Activated CD8-positive, alpha-beta T cell treated with anti-CD3 and anti-CD28 coated beads for 36 hours (primary cell): ENCODE measurements around the gene EDDM13. TPM values are rescaled to one million over a fixed set of nuclear protein-coding genes. Genes with fewer than 3 reads are reported as not detected.

Experiments used
- ATAC-seq: fragments of 200-7000 bp; cut with Tn5 transposase; one replicate; pipeline ENCODE4 v1.10.0; 2021; ENCODE audit warnings: mild to moderate bottlenecking, moderate library complexity
- CTCF ChIA-PET: fragments of 350-600 bp; sonication (Branson Sonifier 250); formaldehyde crosslinking; loops from one replicate; lab custom pipeline; 2021; ENCODE audit warnings: antibody characterized with exemption; lab: Charles Lee
- POLR2A ChIA-PET: fragments of 350-600 bp; sonication (Branson Sonifier 250); formaldehyde crosslinking; loops from one replicate; lab custom pipeline; 2021; ENCODE audit warnings: antibody characterized with exemption; lab: Charles Lee
- DNase-seq: peaks from one replicate; pipeline ENCODE4 v3.0.0-alpha.2; 2020
- H3K27ac Mint-ChIP-seq: one replicate; pipeline ENCODE4 v1.8.0; 2021; ENCODE audit warnings: mild to moderate bottlenecking, mixed read lengths
- H3K27me3 Mint-ChIP-seq: one replicate; pipeline ENCODE4 v1.8.0; 2021; ENCODE audit warnings: mixed read lengths
- H3K36me3 Mint-ChIP-seq: one replicate; pipeline ENCODE4 v1.8.0; 2021; ENCODE audit warnings: low read depth, mixed read lengths
- H3K4me1 Mint-ChIP-seq: one replicate; pipeline ENCODE4 v1.8.0; 2021; ENCODE audit warnings: low read depth, mixed read lengths
- H3K4me3 Mint-ChIP-seq: one replicate; pipeline ENCODE4 v1.8.0; 2021; ENCODE audit warnings: mild to moderate bottlenecking, moderate library complexity, mixed read lengths
- H3K9me3 Mint-ChIP-seq: one replicate; pipeline ENCODE4 v1.8.0; 2021; ENCODE audit warnings: mixed read lengths
- intact Hi-C: fragments of 100-400 bp; cut with micrococcal nuclease; formaldehyde crosslinking; loops from one replicate; pipeline ENCODE4 v1.10.0; 2022
- total RNA-seq, 2 experiments: library from RNA; stranded (reverse); gene quantifications; one replicate each; pipeline ENCODE4 v1.2.3, GENCODE V29; 2021
- TF ChIP-seq, protein P1 (sequence below): fragments of 200-600 bp; IDR thresholded peaks from one replicate; pipeline ENCODE4 v1.8.0; 2022; ENCODE audit warnings: antibody characterized with exemption, mild to moderate bottlenecking

The EDDM13 gene
- total RNA-seq, 2 experiments from 2014 or later: 1.3 TPM; not detected in 1

DNA sequence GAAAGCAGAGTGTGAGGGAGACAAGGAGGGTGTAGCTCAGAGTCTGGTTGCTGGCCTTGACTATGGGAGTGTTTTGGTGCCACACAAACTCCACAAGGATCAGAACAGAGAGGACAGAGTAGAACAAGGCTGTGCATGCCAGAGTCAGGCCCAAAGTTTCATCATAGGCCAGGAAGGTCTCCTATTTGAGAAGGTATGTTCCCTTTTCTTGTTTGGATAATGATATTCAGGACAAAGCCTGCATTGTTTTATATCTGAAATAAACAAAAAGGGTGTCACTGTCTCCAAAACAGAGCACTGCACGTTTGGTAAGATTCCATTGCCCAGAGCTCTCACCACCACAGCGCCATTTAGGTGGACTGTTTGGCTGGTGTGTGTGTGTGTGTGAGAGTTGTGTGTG, 45.2 kb downstream of the EDDM13 start:
- Mint-ChIP-seq H3K4me1 (peaks cover 14% of the 10 kb centered on the region), H3K27ac (no peak overlapping the region), H3K36me3 (peaks cover 4% of the 10 kb centered on the region), H3K9me3 (peaks cover 1% of the 10 kb centered on the region), H3K27me3 (peaks cover 2% of the 10 kb centered on the region), H3K4me3 (no peak overlapping the region)
- POLR2A ChIA-PET: interaction anchor here (1.2 kb wide), 1 partner anchor 1583 kb away, joined by 3 read pairs; no protein-coding TSS in a partner anchor
- CTCF ChIA-PET: interaction anchor here (1.5 to 2.3 kb wide), 2 partner anchors 8 to 15 kb away, joined by 6 to 10 read pairs; no protein-coding TSS in a partner anchor
- no peak for DNase-seq
- TF ChIP-seq, protein P1, sequence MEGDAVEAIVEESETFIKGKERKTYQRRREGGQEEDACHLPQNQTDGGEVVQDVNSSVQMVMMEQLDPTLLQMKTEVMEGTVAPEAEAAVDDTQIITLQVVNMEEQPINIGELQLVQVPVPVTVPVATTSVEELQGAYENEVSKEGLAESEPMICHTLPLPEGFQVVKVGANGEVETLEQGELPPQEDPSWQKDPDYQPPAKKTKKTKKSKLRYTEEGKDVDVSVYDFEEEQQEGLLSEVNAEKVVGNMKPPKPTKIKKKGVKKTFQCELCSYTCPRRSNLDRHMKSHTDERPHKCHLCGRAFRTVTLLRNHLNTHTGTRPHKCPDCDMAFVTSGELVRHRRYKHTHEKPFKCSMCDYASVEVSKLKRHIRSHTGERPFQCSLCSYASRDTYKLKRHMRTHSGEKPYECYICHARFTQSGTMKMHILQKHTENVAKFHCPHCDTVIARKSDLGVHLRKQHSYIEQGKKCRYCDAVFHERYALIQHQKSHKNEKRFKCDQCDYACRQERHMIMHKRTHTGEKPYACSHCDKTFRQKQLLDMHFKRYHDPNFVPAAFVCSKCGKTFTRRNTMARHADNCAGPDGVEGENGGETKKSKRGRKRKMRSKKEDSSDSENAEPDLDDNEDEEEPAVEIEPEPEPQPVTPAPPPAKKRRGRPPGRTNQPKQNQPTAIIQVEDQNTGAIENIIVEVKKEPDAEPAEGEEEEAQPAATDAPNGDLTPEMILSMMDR: no peak
- intact Hi-C loops: no loop called here
- no peak for ATAC-seq

DNA sequence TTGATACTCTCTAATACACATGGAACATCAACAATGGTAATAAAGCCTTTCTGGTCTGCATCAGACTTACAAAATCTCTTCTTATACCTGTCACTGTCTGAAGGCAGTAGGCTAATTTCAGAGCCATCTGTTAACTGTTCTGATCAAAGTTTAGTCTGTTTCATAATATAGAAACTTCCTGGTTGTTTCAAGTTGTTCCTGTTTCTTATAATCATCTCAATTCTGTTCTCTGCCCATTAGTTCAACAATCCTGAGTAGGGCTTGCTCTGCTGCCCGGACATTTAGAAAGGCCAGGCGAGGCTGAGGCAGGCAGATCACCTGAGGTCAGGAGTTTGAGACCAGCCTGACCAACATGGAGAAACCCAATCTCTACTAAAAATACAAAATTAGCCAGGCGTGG, 47.4 kb downstream of the EDDM13 start:
- CTCF ChIA-PET: interaction anchor here (2.3 kb wide), 1 partner anchor 10 kb away, joined by 10 read pairs; no protein-coding TSS in a partner anchor

DNA sequence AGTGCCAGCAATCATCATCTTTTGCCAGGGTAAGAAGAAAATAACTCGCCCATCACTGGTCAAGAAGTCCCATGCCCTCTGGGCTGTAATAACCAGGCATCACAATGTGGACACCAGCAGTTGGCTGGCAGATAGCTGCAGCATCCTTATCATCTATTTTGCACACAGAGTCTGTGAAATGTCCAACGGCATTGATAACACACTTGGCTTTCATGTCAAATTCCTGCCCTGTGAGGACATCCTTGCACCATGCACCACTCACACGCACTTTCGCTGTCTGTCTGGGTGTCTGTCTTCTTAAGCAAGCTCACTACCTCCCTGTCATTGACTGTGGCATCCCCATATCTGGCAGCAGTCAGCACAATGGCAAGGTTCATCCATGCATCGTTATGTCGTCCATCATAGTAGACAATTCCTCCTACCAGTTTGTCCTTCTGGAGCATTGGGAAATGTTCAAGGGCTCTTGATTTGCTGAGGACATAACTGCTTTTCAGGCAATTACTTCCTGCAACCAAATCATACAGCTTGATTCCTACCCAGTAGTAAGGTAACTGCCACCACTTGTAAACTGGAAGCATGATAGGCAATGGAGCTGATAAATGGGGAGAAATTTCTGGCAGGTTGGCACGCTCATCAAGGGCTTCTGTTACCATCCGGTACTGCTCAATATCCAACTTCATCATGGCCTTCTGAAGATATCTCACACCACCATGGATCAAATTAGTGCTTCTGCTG, 48.9 kb downstream of the EDDM13 start:
- CTCF ChIA-PET: interaction anchor here (1.5 to 1.6 kb wide), 2 partner anchors 12 to 68 kb away, joined by 4 to 5 read pairs; no protein-coding TSS in a partner anchor
- Mint-ChIP-seq H3K27ac (no peak overlapping the region), H3K9me3 (no peaks in the 10 kb centered on the region), H3K36me3 (no peaks in the 10 kb centered on the region), H3K27me3 (peaks cover 2% of the 10 kb centered on the region), H3K4me1 (no peaks in the 10 kb centered on the region), H3K4me3 (no peak overlapping the region)
- DNase-seq: no peak
- POLR2A ChIA-PET: no interaction called here
- no peak for ATAC-seq
- TF ChIP-seq, protein P1: no peak
- intact Hi-C loops: no loop called here

More for the DNA sequence above, 47.4 kb downstream of the EDDM13 start:
- Mint-ChIP-seq H3K4me3 (no peak overlapping the region), H3K27ac (no peak overlapping the region), H3K36me3 (no peaks in the 10 kb centered on the region), H3K4me1 (peaks cover 5% of the 10 kb centered on the region), H3K9me3 (no peaks in the 10 kb centered on the region), H3K27me3 (peaks cover 2% of the 10 kb centered on the region)
- ATAC-seq (no peak), DNase-seq (no peak)
- POLR2A ChIA-PET: no interaction called here
- intact Hi-C loops: no loop called here
- TF ChIP-seq, protein P1: no peak

DNA sequence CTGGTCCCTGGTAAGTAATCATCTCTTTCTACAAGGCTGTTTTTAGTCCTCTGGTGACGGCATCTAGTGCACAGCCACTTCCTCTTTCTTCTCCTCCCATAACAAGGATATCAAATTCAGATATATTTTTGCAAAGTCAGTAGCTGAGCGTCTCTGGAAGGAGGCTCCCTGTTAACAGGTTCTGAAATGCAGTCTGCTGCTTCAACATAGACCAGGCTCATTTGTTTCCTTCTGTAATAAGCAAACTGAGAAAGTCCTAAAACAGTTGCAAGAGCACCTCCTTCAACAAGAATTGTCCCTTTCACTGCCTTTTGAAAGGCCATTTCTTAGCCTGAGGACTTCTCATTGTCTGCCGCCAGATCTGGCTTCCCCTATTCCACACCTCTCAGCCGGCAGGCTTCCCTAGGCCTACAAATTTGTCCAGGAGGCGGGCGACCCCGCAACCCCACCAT, 49.5 kb downstream of the EDDM13 start:
- Mint-ChIP-seq H3K27me3 (peaks cover 2% of the 10 kb centered on the region), H3K9me3 (no peaks in the 10 kb centered on the region), H3K36me3 (no peaks in the 10 kb centered on the region), H3K27ac (no peak overlapping the region), H3K4me3 (no peak overlapping the region), H3K4me1 (no peaks in the 10 kb centered on the region)
- intact Hi-C loops: no loop called here
- ATAC-seq: no peak
- TF ChIP-seq, protein P1: no peak
- POLR2A ChIA-PET: no interaction called here
- CTCF ChIA-PET: interaction anchor here (1.5 to 1.6 kb wide), 2 partner anchors 12 to 69 kb away, joined by 4 to 5 read pairs; no protein-coding TSS in a partner anchor
- DNase-seq: no peak

DNA sequence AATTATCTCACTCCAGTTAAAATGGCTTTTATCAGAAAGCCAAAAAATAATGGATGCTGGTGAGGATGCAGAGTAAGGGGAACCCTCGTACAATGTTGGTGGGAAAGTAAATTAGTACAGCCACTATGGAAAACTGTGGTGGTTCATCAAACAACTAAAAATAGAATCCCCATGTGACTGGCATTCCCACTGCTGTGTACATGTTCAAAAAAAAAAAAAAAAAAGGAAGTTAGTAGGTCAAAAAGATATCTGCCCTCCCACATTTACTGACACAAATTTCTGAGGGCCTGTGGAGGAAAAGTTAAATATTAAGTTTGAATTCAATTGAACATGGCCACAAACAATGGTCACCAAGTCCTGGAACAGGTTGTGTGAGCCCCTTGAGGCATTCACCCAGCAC, 51.9 kb downstream of the EDDM13 start:
- no peak for DNase-seq
- ChIA-PET POLR2A (no interaction called here), CTCF (no interaction called here)
- Mint-ChIP-seq H3K27me3 (peaks cover 2% of the 10 kb centered on the region), H3K36me3 (no peaks in the 10 kb centered on the region), H3K9me3 (no peaks in the 10 kb centered on the region), H3K4me3 (no peak overlapping the region), H3K4me1 (no peaks in the 10 kb centered on the region), H3K27ac (no peak overlapping the region)
- no peak for ATAC-seq
- TF ChIP-seq, protein P1: no peak
- intact Hi-C loops: no loop called here
